ENCODE measurements around the gene MROH7.

- no peak for TF ChIP-seq CTCF (IDR thresholded peaks at IDR 0.05)
- TF ChIP-seq POLR2A (IDR thresholded peaks at IDR 0.05): no peak
Observed at GRCh38 chr1:54698346-54698745, 56.8 kb downstream of the MROH7 start.
